HG03025 (cell line): ENCODE measurements around the gene RAB5B.
"Not testable (repeated sequence)": the region's sequence is repeated elsewhere in the genome, so short reads cannot be mapped to it uniquely, and the experiment has no call there.

Experiments used
- ATAC-seq: cut with Tn5 transposase; IDR thresholded peaks from one replicate; pipeline ENCODE4 v1.9.1; 2021; ENCODE audit warnings: mild to moderate bottlenecking, moderate library complexity; ENCODE audit not compliant: unreplicated experiment, low FRiP score

The RAB5B gene

DNA sequence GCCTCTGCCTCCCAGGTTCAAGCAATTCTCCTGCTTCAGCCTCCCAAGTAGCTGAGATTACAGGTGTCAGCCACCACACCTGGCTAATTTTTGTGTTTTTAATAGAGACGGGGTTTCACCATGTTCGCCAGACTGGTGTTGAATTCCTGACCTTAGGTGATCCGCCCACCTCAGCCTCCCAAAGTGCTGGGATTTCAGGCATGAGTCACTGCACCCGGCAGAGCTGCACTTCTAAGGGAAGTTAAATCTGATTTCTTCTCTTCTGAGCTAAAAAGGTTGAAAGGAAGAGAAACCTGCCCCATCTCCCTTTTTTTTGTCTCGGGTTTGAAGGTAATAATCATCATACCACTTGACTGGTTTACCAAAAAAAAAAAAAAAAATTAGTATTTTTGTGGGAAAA, 8.0 kb downstream of the RAB5B start:
- ATAC-seq = not testable (repeated sequence)

DNA sequence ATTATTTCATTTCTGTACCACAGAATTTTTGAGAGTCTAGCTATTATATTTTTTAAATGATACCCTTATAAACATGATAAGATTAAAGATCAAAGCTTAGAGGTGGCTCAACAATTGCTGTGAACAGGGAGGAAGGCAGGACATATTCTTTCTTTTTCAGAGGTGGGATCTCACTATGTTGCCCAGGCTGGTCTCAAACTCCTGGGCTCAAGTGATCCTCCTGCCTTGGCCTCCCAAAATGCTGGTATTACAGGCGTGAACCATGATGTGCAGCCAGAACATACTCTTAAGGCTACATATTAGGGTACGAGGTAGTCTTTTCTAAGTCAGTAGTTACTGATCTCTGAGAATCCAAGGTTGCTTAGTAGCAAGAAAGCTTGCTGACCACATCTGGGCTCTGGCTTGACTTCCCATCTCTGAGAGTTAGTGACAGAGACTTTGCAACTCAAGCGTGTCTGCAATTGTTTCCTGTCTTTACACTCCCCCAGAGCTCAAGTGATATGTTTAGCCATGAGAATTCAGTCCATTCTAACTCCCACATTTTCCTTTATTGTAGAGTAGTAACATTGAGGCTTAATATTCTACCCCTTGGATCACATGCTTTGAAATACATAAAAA, 8.6 kb downstream of the RAB5B start:
- peak; percentile 53 for ATAC-seq

DNA sequence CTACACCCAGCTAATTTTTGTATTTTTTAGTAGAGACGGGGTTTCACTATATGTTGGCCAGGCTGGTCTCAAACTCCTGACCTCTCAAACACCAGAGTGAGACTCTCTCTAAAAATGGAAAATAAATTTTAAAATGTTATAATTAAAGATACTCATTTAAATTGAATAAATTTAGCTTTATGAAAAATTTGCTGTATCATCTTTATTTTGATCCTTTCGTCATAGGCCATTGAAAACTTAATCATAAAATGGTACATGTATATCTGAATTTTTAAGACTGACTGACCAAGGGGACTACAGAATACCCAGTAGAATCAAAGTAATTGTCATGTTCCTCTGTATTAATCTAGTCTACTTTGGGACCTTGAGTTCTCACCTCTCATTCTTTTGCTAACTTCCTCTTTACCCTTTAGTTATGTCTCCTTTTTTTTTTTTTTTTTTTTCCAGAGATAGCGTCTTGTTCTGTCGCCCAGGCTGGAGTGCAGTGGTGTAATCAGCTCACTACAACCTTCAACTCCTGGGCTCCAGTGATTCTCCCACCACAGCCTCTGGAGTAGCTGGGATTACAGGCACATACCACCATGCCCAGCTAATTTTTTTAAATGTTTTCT, 9.5 kb downstream of the RAB5B start:
- ATAC-seq = no peak

DNA sequence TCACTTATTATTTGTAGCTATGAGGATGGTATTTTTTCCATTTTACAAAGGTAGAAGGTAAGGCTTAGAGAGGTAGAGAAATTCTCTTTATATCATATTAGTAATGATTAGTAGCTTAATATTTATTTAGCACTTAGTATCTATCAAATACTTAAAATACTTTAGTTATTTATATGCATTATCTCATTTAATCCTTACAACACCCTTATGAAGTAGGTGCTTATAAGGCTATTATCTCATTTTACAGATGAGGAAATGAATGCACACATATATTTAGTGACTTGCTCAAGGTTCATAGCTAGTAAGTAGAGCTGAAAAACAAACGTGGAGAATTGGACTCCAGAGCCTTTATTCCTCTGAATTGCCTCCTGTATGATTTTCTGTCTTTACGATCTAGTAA, 11.0 kb downstream of the RAB5B start:
- no peak for ATAC-seq

DNA sequence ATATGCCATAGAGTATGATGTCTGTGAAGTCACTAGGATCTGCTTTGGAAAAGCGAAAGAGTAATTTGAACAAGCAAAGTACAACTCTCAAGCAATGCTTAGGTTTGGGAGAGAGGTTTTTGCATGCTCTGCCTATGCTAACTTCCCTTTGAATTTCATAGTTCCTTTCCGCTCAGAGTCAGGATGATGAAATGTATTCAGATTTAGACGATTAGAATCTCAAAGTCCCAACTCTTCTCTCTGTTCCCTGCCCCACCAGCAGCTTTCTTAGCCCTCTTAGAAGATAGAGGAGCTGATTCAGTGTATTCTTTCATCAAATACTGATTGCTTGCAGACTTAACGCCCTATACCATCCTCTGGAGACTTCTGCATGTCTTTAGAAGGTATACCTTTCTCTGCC, 11.5 kb downstream of the RAB5B start:
- no peak for ATAC-seq

GRCh38 chr12:55985976-55986375, 12.1 kb downstream of the RAB5B start:
- not testable (repeated sequence) for ATAC-seq

DNA sequence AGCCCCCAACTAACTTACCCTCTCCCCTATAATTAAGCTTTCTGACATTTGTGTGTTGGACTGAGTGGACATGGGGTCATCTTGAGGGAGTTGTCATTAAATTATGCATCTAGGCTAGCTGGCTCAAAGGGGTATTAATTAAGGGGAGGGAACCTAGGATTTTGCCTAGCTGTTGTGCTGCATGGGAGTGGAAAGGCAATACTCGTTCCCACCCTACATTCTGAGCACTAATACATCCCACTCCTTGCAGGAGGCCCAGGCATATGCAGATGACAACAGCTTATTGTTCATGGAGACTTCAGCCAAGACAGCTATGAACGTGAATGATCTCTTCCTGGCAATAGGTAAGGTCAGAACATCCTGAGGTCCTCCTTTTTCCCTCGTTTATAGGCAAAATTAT, 17.2 kb downstream of the RAB5B start:
- no peak for ATAC-seq

GRCh38 chr12:55993230-55993853, 19.5 kb downstream of the RAB5B start:
- ATAC-seq = no peak

GRCh38 chr12:55995366-55995765, 21.5 kb downstream of the RAB5B start:
- no peak for ATAC-seq

DNA sequence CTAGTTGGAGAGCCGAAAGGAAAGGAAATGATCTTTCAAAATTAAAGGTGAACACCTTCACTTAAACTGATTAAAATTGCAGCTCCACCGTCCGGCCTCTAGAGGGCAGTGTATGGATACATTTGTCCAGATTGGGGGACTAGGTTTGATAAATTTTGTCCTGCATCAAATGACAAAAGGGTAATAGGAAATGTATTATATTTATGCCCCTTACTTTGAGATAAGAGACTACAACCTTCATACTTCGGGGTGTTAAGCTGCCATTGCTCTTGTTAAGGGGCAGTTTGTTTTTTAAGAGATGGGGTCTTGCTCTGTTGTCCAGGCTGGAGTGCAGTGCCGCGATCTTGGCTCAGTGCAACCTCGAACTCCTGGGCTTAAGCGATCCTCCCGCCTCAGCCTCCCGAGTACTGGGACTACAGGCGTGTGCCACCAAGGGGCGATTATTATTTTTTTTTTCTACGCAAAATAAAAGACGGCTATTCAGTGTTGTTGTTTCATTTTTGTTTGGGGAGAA, 22.4 kb downstream of the RAB5B start:
- ATAC-seq = no peak

GRCh38 chr12:55996715-55997534, 23.0 kb downstream of the RAB5B start, which contains the start of gene SUOX:
TSS of gene SUOX (plus strand) at chr12:55997276. CDS start at chr12:56002222, 4,946 bp downstream.
- peak; percentile 95 for ATAC-seq

DNA sequence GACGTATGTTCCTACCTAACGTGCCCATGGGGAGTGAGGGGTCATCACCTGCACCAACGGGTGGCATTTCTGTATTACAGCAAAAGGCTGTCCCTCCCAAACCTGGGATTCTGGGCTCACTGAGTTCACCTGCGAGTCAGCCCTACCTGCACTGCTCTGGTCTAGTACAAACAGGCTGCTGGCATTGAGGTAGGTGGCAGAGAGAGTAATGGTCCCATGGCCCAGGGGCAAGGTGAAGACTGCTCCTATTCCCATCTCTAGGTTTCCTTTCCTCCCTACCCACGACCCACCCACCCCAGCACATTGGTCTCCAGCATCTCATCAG, 23.6 kb downstream of the RAB5B start:
- ATAC-seq = peak; percentile 5

DNA sequence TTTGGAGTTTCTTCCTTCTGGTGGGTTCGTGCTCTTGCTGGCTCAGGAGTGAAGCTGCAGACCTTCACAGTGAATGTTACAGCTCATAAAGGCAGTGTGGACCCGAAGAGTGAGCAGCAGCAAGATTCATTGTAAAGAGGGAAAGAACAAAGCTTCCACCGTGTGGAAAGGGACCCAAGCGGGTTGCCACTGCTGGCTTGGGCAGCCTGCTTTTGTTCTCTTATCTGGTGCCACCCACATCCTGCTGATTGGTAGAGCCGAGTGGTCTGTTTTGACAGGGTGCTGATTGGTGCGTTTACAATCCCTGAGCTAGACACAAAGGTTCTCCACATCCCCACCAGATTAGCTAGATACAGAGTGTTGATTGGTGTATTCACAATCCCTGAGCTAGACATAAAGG, 25.6 kb downstream of the RAB5B start:
- not testable (repeated sequence) for ATAC-seq

DNA sequence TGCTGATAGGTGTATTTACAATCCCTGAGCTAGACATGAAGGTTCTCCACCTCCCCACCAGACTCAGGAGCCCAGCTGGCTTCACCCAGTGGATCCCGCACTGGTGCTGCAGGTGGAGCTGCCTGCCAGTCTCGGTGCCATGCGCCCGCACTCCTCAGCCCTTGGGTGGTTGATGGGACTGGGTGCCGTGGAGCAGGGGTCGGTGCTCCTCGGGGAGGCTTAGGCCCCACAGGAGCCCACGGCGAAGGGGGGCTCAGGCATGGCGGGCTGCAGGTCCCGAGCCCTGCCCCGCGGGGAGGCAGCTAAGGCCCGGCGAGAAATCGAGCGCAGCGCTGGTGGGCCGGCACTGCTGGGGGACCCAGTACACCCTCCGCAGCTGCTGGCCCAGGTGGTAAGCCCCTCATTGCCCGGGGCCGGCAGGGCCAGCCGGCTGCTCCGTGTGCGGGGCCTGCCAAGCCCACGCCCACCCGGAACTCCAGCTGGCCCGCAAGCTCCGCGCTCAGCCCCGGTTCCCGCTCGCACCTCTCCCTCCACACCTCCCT, 26.2 kb downstream of the RAB5B start:
- not testable (repeated sequence) for ATAC-seq

DNA sequence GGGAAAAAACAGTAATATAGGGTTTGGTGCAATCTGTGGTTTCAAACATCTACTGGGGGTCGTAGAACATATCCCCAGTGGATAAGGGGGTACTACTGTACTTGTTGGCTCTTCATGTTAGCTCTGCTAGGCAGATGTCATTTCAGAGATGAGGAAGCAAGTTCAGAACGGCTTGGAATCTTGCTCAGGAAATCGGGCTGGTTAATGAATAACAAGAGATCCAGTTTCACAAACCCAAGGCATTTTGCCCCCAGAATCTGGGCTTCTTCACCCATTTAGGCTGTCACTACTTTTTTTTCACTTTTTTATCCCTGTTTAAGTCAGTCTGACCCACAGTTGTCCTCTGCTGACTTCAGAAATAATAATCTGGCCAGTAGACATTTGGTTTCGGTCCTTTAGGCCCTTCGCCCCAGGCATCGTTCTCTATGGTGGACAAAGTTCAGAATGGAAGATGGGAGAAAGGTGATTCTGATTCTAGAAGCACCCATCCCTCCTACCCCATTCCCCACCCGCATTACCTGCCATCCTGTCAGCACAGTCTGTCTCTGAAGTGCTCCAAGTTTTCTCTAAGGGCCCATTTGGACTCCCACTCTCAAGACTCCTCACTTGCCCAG, 27.7 kb downstream of the RAB5B start:
- no peak for ATAC-seq

GRCh38 chr12:56003376-56003775, 29.5 kb downstream of the RAB5B start:
- ATAC-seq = not testable (repeated sequence)

DNA sequence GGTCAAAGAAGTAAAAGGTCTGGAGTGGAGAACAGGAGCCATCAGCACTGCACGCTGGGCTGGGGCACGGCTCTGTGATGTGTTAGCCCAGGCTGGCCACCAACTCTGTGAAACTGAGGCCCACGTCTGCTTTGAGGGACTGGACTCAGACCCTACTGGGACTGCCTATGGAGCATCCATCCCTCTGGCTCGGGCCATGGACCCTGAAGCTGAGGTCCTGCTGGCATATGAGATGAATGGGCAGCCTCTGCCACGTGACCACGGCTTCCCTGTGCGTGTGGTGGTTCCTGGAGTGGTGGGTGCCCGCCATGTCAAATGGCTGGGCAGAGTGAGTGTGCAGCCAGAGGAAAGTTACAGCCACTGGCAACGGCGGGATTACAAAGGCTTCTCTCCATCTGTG, 30.3 kb downstream of the RAB5B start:
- no peak for ATAC-seq

GRCh38 chr12:56007564-56008559, 34.0 kb downstream of the RAB5B start:
- ATAC-seq = no peak

- no peak for ATAC-seq
Observed at GRCh38 chr12:56010111-56010570, 36.3 kb downstream of the RAB5B start.
